Effector memory CD4-positive, alpha-beta T cell (primary cell): Measurements from ENCODE around the gene VPS35L.

Source experiments
- DNase-seq, 3 donors: peaks; one replicate each; pipeline ENCODE4 v3.0.0-alpha.2; 2020
- H3K27ac ChIP-seq: 2 replicates; pipeline ENCODE4 v1.7.0; 2013; ENCODE audit warnings: mild to moderate bottlenecking, low read length, moderate library complexity; ENCODE audit not compliant: insufficient read depth, poor library complexity, severe bottlenecking
- H3K27me3 ChIP-seq: replicated peaks from 2 replicates; pipeline ENCODE4 v1.7.0; 2013; ENCODE audit warnings: mild to moderate bottlenecking, low read length; ENCODE audit not compliant: insufficient read depth, control insufficient read depth, poor library complexity, severe bottlenecking
- H3K36me3 ChIP-seq: 2 replicates; pipeline ENCODE4 v1.7.0; 2013; ENCODE audit warnings: mild to moderate bottlenecking, low read length, moderate library complexity; ENCODE audit not compliant: control insufficient read depth, insufficient read depth
- H3K4me1 ChIP-seq: 2 replicates; pipeline ENCODE4 v1.7.0; 2013; ENCODE audit warnings: low read length, mild to moderate bottlenecking; ENCODE audit not compliant: control insufficient read depth, insufficient read depth, poor library complexity, severe bottlenecking
- H3K4me3 ChIP-seq: 2 replicates; pipeline ENCODE4 v1.7.0; 2013; ENCODE audit warnings: low read length, low read depth, mild to moderate bottlenecking; ENCODE audit not compliant: insufficient read depth, poor library complexity, severe bottlenecking
- H3K9me3 ChIP-seq: 2 replicates; pipeline ENCODE4 v1.7.0; 2013; ENCODE audit warnings: mild to moderate bottlenecking, low read length, moderate library complexity; ENCODE audit not compliant: control insufficient read depth
- total RNA-seq, 3 donors: gene quantifications; one replicate each; lab custom pipeline; 2026; lab: John Stamatoyannopoulos, UW

The VPS35L gene, protein sequence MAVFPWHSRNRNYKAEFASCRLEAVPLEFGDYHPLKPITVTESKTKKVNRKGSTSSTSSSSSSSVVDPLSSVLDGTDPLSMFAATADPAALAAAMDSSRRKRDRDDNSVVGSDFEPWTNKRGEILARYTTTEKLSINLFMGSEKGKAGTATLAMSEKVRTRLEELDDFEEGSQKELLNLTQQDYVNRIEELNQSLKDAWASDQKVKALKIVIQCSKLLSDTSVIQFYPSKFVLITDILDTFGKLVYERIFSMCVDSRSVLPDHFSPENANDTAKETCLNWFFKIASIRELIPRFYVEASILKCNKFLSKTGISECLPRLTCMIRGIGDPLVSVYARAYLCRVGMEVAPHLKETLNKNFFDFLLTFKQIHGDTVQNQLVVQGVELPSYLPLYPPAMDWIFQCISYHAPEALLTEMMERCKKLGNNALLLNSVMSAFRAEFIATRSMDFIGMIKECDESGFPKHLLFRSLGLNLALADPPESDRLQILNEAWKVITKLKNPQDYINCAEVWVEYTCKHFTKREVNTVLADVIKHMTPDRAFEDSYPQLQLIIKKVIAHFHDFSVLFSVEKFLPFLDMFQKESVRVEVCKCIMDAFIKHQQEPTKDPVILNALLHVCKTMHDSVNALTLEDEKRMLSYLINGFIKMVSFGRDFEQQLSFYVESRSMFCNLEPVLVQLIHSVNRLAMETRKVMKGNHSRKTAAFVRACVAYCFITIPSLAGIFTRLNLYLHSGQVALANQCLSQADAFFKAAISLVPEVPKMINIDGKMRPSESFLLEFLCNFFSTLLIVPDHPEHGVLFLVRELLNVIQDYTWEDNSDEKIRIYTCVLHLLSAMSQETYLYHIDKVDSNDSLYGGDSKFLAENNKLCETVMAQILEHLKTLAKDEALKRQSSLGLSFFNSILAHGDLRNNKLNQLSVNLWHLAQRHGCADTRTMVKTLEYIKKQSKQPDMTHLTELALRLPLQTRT
- total RNA-seq: 34.3 to 44.7 (median 39.4) reads per million in 3 donors

DNA sequence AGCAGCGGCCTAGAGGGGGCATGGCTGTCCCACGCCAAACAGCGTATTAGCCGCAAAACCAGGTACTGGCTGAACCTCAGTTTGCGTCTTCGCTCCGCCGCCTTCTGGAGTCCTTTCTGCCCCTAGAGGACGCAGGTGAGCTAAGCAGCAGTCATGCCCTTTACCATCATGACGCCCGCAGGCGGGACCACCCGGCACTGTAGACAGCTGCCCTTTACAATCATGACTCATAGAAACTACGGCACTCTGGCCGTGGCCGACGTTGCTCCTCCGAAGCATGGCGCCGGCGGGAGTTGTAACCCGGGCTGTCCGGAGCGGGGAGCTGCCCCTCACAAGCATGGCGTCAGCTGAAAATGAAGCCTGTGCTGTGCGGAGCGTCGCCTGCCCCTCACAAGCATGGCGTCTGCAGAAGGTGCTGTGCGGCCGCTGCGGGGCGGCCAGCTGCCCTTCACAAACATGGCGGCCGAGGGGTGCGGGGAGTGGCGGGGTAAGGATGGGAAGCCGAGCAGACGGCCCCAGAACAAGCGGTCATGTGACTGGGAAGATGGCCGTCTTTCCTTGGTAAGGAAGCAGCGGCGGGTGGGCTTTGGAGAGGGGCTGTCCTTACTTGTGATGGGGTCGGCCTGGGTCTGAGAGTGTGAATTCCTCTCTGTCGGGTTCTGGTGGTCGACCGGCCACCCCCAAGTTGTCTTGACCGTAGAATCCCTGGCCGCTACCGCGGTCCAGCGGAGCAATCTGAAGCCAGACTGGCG, at the start of gene VPS35L:
TSS of gene VPS35L (plus strand) at position 518 of the 752 bp plus-strand sequence. CDS start at position 545, 27 bp downstream.
- peak within 1 kb of the TSS; percentile 71 for H3K4me3 ChIP-seq

DNA sequence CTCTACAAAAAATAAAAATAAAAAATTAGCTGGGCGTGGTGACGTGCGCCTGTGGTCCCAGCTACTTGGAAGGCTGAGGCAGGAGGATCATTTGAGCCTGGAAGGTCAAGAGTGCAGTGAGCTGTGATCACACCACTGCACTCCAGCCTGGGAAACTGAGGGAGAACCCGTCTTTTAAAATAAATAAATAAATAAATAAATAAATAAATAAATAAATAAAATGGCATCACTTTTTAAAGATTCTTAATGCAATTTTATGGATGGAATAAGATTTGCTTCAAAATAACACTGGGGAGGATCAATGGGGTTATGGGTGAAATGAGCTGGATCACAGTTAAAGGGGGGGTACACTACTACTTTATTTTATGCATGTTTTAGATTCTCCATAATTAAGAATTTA, 48.5 kb upstream of the VPS35L start:
- Histone ChIP-seq H3K36me3 (peaks cover 47% of the 10 kb centered on the region), H3K27ac (no peak overlapping the region), H3K27me3 (no peaks in the 10 kb centered on the region), H3K4me3 (no peak overlapping the region), H3K4me1 (no peaks in the 10 kb centered on the region), H3K9me3 (no peaks in the 10 kb centered on the region)
- DNase-seq: no peak

More for the DNA sequence above, at the start of gene VPS35L:
- H3K36me3 ChIP-seq: peaks cover 5% of the 10 kb centered on the region
- H3K27ac ChIP-seq: peak within 1 kb of the TSS; percentile 68
- H3K9me3 ChIP-seq: no peaks in the 10 kb centered on the region
- no peaks in the 10 kb centered on the region for H3K4me1 ChIP-seq
- peak; percentile 93 to 96 (median 95) for DNase-seq
- no peaks in the 10 kb centered on the region for H3K27me3 ChIP-seq

DNA sequence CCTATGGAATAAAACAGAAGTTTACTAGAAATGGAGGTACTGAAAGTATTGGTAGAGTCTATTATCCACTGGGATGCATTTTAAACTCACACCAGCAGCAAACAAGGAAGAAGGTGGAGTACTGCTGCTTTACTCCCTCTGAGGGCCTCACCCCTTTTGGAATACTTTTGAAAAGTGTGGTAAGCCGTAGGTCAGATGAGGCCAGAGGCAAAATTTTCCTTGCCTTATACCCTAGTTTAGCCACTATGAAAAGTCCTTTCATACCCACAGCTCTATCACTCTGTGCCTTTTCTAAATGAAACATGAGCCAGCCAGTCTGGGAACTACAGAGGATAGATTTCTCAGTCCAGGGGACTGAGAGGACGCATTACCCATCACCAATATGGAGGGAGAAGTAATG, 47.6 kb upstream of the VPS35L start:
- Histone ChIP-seq H3K36me3 (peaks cover 42% of the 10 kb centered on the region), H3K4me3 (no peak overlapping the region), H3K27me3 (no peaks in the 10 kb centered on the region), H3K9me3 (no peaks in the 10 kb centered on the region), H3K4me1 (no peaks in the 10 kb centered on the region), H3K27ac (no peak overlapping the region)
- DNase-seq: no peak

DNA sequence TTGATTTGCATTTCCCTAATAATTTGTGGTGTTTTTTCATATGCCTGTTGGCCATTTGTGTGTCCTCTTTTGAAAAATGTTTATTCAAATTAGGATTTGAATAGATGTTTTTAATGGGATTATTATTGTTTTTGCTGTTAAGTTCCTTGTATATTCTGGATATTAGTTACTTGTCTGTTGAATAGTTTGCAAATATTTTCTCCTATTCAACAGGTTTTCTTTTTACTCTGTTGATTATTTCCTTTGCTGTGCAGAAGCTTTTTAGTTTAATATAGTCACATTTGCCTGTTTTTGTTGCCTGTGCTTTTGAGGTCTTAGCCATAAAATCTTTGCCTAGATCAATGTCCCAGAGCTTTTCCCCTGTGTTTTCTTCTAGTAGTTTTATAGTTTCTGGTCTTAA, 43.2 kb upstream of the VPS35L start:
- peaks cover 37% of the 10 kb centered on the region for H3K36me3 ChIP-seq
- no peaks in the 10 kb centered on the region for H3K9me3 ChIP-seq
- no peaks in the 10 kb centered on the region for H3K27me3 ChIP-seq
- DNase-seq: no peak
- no peak overlapping the region for H3K27ac ChIP-seq
- no peak overlapping the region for H3K4me3 ChIP-seq
- no peaks in the 10 kb centered on the region for H3K4me1 ChIP-seq

DNA sequence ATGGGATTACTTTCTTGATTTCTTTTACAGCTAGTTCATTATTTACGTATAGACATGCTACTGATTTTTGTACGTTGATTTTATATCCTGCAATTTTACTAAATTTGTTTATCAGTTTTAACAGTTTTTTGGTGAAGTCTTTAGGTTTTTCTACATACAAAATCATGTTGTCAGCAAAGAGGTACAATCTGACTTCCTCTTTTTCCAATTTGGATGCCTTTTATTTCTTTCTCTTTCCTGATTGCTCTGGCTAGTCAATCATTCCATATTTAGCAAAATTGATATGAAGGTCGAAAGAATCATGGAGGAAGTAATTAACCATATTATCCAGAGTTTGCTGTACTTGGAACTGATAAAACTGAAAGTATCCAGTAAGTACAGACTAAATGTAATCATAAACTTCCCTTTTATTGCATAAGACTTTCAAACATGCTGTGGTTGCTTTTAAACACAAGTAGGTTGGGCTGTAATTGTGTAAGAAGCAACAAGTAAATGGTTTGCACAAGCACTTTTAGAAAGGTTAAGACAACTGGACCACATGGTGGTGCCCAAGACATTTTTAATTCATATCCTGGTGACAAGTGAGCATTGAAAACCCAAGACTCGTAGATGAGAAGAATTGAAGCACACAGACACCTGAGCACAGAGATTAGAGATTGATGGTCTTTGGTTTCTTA, 42.0 kb upstream of the VPS35L start:
- Histone ChIP-seq H3K4me3 (no peak overlapping the region), H3K27me3 (no peaks in the 10 kb centered on the region), H3K36me3 (peaks cover 31% of the 10 kb centered on the region), H3K9me3 (no peaks in the 10 kb centered on the region), H3K4me1 (no peaks in the 10 kb centered on the region), H3K27ac (no peak overlapping the region)
- DNase-seq: no peak

DNA sequence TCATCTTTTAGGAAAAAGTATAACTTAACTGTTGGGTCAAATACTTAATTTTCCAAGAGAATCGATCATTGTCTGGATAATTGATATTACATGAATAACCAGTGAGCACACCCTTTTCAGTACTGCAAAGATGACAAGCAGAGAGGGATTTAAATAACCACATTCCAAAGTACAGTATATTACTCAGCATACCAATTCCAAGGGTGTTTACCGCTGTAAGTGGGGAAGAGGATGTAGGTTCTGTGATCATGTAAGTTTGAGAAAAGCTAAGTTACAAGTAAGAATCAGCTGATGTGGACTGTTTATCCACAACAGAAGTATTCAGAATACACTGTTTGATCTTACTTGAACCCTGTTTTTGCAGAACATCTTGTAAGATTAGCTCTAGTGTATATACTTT, 39.7 kb upstream of the VPS35L start:
- Histone ChIP-seq H3K27me3 (no peaks in the 10 kb centered on the region), H3K36me3 (peaks cover 22% of the 10 kb centered on the region), H3K4me3 (no peak overlapping the region), H3K27ac (no peak overlapping the region), H3K9me3 (no peaks in the 10 kb centered on the region), H3K4me1 (peaks cover 3% of the 10 kb centered on the region)
- DNase-seq: no peak

DNA sequence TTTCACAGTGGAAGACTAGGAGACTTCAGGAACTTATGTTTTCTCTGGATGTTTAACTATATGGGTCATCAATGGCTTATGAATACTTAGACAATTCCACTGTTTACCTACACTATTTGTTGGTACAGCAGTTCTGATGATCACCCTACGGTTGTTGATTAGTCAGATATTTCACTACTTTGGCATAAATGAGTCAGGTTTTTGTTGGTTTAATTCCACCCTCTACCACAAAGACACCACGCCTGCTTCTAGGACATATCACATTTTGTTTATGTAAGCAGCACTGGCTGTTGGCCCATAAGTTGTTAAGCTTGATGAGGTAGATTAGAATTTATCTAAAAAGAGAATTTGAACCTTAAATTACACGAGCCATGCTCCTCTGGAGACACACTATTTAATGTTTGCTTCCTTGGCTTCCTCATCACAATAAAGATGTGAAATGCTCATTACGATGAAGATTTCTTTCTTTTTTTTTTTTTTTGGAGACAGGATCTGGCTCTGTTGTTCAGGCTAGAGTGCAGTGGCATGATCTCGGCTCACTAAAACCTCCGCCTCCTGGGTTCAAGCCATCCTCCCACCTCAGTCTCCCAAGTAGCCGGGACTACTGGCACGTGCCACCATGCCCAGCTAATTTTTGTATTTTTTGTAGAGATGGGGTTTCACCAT, 37.9 kb upstream of the VPS35L start:
- no peak overlapping the region for H3K4me3 ChIP-seq
- no peak for DNase-seq
- H3K4me1 ChIP-seq: peaks cover 13% of the 10 kb centered on the region
- no peaks in the 10 kb centered on the region for H3K9me3 ChIP-seq
- H3K27ac ChIP-seq: no peak overlapping the region
- H3K27me3 ChIP-seq: no peaks in the 10 kb centered on the region
- peaks cover 19% of the 10 kb centered on the region for H3K36me3 ChIP-seq

DNA sequence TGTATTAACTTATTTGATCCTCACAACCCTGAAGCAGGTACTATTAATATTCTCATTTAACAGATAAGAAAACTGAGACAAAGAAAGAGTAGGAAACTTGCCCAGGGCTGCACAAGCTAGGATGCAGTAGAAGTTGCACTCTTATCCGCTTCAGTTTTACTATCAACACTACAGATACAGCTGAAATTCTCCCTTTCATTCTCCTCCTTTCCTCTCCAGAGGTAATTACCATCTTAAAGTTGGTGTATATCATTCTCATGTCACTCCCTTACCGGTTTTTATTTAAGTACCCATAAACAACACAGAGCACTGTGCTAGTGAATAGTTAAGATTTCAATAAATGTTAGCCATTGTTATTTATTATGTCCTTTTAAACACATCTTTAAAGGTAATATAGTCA, 37.1 kb upstream of the VPS35L start:
- no peaks in the 10 kb centered on the region for H3K27me3 ChIP-seq
- no peak for DNase-seq
- H3K4me1 ChIP-seq: peaks cover 13% of the 10 kb centered on the region
- H3K27ac ChIP-seq: no peak overlapping the region
- no peak overlapping the region for H3K4me3 ChIP-seq
- H3K9me3 ChIP-seq: no peaks in the 10 kb centered on the region
- H3K36me3 ChIP-seq: peaks cover 19% of the 10 kb centered on the region

DNA sequence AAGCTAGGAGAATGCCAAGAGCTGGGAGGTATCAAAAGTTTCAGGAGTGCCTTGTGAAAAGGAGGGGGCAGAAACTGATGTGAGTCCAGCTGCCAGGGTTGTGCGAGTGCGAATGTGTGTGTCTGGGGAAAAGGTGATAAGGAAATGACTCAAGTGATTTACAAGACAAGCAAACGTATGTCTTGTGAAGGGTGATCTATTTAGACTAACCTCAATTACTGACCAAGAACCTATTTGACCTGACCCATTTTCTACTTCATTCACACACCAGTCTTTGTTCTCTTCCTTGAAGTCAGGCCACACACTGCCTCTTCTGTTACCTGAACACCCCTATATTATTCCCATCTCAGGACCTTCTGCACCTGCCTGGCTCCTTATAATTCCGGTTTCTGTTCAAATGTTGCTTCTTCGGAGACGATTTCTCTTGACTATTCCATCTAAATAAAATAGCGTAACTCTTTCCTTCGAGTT, 34.6 kb upstream of the VPS35L start:
- no peak for DNase-seq
- peaks cover 21% of the 10 kb centered on the region for H3K4me1 ChIP-seq

More for the DNA sequence above, 34.6 kb upstream of the VPS35L start:
- H3K9me3 ChIP-seq: no peaks in the 10 kb centered on the region
- no peaks in the 10 kb centered on the region for H3K27me3 ChIP-seq
- peak overlapping the region; percentile 77 for H3K4me3 ChIP-seq
- H3K27ac ChIP-seq: peak overlapping the region; percentile 77
- peaks cover 10% of the 10 kb centered on the region for H3K36me3 ChIP-seq
